Stimulated activated CD4-positive, alpha-beta T cell treated with anti-CD3 and anti-CD28 coated beads, Interleukin-15, amount 100 ng/mL, for 48 hours (primary cell): Measurements from ENCODE around the gene SMCR8.
"Not testable (repeated sequence)": the region's sequence is repeated elsewhere in the genome, so short reads cannot be mapped to it uniquely, and the experiment has no call there.

Source experiments
- DNase-seq, 2 donors: peaks; one replicate each; pipeline ENCODE4 v3.0.0-alpha.2; 2020; ENCODE audit warnings: low read depth in 2 of 2

The SMCR8 gene

GRCh38 chr17:18315961-18316360 is 868 bp downstream of the SMCR8 start:
- DNase-seq, result no peak

DNA sequence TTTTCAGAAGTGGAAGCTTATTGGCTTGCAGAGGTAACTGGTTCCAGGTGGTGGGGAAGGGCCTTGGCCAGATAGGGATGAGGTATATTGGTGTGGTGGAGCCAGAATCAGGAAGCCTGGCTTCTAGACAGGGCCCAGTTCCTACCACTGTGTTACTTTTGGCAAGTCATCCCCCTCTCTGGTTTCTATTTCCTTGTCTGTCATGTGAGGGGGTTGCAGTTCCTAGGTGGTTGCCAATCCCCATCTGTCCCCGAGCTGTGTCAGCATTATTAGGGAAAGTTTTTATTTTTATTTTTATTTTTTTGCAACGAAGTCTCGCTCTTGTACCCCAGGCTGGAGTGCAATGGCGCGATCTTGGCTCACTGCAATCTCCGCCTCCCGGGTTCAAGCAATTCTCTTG is 3.0 kb downstream of the SMCR8 start:
- DNase-seq, result no peak

GRCh38 chr17:18318771-18319450 is 3.8 kb downstream of the SMCR8 start:
- no peak for DNase-seq

- DNase-seq, result no peak
Observed at GRCh38 chr17:18319604-18320256, 4.6 kb downstream of the SMCR8 start.

DNA sequence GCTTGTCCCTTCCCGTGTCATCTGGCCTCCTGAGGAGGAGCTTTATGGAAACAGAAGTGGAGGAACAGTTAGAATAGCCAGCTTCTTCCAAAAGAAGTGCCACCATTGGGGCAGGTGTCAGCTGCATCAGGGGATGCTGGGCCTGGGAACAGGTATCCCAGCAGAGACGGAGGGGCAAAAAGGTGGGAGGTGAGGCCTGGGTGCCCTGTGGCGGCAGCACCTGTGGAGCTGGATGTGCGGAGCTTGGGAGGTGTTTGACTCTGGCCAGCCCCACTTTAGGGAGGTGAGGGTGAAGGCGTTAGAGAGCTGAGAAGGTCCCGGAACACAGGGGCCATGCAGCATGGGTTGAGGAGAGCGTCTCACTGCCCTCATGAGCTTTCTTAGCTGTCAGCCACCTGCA is 5.2 kb downstream of the SMCR8 start:
- no peak for DNase-seq

DNA sequence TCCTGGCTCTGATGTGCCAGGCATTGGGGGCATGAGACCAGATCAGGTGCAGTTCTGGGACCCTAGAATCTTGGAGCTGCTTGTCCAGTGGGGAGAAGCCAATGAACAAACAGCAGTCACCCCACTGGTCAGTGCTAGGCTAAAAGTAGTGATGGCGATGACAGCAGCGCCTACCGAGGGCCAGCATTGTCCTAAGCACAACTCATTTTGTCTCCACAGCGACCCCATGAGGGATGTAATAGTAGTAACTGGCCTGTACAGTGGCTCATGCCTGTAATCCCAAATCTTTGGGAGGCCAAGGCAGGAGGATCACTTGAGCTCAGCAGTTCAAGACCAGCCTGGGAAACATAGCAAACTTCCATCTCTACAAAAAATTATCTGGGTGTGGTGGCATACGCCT is 6.2 kb downstream of the SMCR8 start:
- no peak for DNase-seq

DNA sequence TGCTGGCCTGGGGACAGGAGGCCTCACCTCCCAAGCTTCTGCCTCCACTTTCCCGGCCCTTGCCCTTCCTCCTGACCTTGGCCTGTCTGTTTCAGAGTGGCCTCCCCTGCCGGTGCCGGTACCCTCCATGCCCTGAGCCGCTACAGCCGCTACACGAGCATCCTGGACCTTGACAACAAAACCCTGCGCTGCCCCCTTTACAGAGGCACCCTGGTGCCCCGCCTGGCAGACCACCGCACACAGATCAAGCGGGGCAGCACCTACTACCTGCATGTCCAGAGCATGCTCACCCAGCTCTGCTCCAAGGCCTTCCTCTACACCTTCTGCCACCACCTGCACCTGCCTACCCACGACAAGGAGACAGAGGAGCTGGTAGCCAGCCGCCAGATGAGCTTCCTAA is 7.4 kb downstream of the SMCR8 start:
- DNase-seq, result no peak

DNA sequence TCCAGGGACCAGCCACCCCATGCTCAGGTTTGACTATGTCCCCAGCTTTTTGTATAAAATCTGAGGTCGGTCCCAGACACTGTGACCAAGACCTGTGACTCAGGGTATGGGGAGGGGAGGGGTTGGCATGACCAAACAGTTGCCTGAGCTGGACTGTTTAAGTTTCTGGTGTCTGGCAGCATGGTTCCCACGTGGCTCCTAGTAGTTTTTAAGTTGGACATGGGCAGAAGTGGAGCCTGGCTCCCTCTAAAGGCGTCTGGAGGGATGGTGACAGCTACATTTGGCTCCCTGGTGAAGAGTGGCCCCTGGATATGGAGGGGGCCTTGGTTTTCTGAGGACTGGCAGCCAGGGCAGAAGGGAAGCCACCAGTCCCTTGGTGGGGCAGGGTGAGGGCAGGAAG is 7.9 kb downstream of the SMCR8 start:
- no peak for DNase-seq

DNA sequence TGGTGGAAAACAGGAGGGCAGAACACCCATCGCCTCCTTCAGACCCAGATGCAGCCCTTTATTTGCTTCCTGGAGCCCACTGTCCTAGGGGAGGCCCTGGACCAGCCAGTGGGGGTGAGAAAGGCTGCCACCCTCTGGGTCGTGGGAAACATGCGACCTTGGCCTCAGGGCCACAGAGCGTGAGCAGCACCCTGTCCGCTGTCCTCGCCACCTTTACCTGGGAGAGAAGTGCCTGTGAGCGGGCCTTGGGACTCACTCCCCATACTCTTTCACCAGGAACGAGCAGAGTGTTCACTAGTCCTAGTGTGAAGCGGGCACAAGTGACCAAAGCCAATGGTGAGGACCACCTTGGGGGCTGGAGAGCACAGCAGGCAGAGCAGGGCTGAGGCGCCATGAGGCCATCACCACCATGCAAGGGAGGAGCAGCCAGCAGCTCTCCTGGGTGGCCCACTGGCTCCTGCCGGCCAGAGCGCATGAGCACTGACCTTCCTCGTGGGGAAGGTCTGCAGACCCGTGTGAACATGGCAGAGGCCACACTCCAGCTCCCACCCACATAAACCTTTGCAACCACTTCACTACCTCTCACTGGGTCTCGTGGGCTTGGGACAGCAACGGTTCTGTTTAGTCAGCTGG is 8.5 kb downstream of the SMCR8 start:
- DNase-seq, result no peak

DNA sequence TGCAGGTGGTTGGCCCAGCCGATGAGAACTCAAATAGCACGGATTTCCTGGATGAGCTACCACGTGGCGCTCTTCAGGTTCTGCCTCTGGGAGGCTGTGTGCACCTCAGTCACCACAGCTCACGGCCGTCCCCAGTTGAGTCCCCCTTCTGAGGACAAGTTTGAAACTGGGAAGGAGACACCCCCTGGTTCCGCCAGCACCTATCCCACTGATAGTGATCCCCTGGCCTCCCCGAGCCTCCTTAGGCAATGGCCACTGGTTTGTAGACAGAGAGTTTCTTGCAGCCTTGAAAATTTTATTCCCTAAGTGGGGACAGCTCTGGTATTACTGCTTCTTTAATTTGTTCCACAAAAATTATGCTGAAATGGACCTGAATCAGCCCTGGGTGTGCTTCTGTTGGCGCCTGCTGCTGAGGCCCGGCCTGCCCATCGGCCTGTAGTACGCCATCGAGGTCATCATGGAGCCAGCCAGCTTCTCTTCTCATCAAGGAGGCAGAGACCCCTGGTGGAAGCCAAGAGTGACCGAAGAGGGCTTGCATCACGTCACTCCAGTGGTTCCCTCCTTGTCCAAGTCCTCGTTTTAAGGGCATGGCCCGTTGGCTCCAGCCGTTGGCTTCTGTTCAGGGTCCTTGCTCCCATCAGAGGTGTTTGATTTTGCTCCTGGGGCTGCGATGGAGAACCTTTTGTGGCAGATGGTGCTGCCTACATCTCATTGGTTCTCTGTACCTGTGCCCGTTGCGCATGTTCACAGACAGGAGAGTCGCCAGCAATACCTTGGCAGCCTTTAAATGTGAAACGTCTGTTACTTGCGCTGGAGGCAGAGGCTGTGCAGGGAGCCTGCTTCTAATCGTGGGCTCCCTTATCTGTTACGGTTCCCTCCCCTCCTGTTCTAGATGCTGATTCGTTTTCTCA is 9.3 kb downstream of the SMCR8 start:
- DNase-seq, result no peak

- no peak for DNase-seq
Observed at GRCh38 chr17:18326039-18326438, 10.9 kb downstream of the SMCR8 start.

GRCh38 chr17:18326572-18326971 is 11.5 kb downstream of the SMCR8 start:
- no peak for DNase-seq

- DNase-seq, result no peak
Observed at GRCh38 chr17:18327093-18327492, 12.0 kb downstream of the SMCR8 start.

- DNase-seq, result no peak
Observed at GRCh38 chr17:18327556-18327955, 12.5 kb downstream of the SMCR8 start.

- DNase-seq, result no peak
Observed at GRCh38 chr17:18328643-18329204, 13.6 kb downstream of the SMCR8 start.

- DNase-seq, result no peak
Observed at GRCh38 chr17:18331879-18332278, 16.8 kb downstream of the SMCR8 start.

DNA sequence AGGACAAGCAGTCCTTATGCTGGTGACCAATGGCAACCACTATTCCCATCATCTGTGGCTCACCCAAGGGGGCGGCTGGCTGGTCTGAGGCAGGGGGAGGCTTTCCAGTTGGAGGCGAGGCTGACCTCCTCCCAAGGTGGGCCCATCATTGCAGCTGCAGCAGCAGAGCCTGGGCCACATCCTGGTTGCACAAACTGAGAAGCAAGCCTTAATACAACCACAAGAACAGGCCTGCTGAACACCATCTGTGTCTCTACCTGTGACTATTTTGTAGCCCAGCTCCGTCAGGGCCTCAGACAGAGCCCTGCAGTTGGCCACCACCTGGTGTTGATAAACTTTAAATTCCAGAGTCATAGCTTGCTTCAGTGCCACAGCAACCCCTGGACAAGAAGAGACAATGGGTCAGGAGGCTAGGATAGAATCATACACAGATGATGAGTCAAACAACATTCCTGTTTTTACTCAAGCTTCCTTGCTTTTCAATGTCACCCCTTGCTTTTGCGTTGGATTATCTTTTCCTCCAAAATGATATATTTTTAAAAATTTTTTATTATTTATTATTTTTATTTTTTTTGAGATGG is 17.9 kb downstream of the SMCR8 start:
- no peak for DNase-seq

DNA sequence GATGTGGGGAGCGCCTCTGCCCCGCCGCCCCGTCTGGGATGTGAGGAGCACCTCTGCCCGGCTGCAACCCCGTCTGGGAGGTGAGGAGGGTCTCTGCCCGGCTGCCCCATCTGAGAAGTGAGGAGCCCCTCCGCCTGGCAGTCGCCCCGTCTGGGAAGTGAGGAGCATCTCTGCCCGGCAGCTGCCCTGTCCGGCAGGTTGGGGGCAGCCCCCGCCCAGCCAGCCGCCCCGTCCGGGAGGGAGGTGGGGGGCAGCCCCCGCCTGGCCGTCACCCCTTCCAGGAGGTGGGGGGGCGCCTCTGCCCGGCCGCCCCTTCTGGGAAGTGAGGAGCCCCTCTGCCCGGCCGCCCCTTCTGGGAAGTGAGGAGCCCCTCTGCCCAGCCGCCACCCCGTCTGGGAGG is 23.1 kb downstream of the SMCR8 start:
- not testable (repeated sequence) for DNase-seq

GRCh38 chr17:18339933-18340332 is 24.8 kb downstream of the SMCR8 start:
- DNase-seq, result no peak

- DNase-seq, result no peak
Observed at GRCh38 chr17:18344021-18344420, 28.9 kb downstream of the SMCR8 start.

DNA sequence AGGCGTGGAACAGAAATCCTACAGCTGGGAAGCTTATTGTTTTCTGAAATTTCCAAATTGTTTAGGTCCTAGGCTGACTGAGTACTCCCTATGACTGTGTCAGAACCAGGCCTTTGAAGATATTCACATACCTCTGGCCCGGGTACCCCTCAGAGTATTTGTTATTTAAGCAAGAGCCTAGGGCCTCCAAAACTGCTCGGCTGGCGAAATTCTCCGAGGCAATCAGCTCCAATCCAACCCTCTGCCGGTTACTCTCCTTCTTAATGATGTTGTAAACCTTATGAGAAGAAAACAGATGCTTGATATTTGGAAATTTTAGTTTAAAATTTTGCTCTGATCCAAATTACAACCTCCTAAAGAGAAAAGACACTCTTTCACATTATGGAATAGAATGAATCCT is 38.4 kb downstream of the SMCR8 start:
- no peak for DNase-seq

DNA sequence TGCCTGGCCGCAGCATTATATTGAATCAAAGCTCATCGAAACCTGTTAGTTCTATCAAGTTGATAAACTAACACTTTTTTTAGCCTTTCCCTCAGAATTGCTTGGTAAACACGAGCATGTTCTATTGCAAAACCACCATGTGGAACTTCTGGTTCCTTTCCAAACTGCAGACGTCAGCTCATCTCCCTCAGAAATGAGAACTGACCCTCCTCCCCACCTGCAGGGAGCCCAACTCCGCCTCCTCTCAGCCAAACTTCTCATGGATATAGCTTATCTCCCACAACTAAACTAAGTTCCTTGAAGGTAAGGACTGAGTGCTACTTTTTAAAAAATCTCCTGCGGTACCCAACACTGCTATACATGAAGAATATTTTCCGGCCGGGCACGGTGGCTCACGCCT is 41.5 kb downstream of the SMCR8 start:
- no peak for DNase-seq
